Activated CD4-positive, alpha-beta T cell treated with anti-CD3 and anti-CD28 coated beads, Interleukin-2, amount 50 U/mL, for 4 hours (primary cell): ENCODE results near the gene MEGF11.

Source experiments
- DNase-seq, 2 experiments: peaks; one replicate each; pipeline ENCODE4 v3.0.0-alpha.2; 2020

Gene MEGF11

DNA sequence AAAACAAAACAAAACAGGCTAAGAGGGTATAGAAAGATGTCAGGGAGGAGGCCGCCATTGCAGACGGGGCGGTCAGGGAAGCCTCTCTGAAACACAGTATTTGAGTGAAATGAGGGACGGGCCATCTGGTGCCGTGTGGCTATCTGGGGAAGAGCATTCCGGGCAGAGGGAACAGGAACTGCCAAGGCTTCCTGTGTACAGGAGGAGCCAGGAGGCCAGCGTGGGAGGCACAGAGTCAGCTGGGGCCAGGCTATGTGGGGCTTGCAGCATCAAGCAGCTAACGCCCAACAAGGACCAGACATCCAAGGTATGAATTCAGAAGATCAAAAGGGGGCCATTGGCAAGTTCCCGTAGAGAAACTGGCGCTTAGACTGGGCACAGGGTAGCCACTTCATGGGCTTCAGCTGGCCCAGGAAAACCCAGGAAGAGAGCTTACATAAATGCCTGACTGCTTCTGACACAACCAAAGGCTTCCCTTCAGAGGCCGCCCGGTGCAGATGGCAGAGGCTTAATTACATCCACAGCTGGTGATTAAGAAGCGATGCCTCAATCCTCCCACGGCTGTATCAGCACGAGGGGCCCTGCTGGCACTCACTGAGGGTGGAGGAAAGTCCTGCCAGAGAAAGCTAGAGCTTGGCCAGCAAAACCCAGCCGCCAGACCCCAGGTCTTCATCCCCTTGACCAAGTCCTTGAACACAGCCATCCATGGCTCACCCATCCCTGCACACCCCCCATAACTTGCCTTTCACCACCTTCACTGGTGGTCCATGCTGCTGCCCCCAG lies 144.9 kb downstream of the MEGF11 start:
- DNase-seq: no peak

DNA sequence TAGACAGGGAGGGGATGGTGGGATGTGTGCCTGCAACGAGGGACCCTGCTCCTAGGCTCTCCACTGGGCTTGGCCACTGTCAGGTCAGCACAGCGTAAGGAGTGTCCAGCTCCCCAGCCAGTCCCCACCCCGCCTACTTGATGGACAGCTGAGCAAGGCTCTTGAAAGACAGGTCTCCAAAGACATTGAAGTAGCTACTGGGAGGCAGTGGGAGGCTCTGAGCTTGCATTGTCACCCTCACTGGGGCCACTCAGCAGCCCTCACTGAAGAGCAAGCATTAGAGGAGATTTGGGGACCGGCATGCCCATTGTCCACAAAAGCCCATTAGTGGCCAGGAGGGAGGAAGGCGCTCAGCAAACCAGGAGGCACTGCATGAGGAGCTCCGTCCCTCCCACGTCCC lies 146.5 kb downstream of the MEGF11 start:
- no peak for DNase-seq

DNA sequence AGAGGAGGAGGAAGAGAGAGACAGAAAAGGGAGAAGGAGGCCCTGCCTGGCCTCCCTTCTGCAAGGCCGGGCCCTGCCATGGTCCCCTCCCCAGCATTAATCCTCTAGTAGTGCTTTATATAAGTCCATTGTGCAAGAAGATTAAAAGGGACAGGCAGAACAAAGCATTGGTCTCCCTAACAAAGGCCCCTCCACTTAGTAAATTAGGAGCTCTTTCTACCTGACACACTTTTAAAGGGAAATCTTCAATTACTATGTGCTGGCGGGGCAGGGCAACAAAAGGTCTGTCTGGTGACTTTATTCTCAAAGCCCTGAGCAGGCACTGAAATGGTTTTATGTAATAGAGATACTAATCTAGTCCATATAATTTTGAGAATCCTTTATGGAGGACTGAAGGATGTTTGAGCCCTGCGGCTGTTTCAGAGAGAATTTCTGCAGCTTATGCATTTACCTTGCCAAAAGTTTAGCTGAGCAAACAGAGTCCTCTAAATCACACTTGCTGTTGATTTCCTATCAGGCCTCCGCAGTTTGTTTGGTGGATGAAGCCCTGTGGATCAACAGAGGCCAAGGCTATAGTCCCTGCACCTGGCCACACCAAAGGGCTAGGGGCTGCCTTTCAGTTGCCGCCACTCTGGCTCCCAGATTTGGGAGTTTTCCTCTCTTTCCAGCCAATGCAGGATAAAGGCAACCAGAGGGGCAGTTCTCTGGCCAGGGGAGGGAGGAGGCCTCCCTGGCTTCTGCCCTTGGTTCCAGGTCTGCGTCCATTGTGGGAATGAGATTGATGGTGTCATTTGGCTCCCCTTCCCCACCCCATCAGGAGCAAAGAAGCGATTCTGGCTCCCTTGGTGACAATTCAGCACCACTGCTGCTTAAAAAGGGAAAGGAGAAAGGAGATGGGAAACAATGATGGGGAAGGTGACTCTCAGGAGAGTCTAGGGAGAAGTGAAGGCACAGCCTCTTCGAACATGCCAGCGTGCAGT lies 148.0 kb downstream of the MEGF11 start:
- no peak for DNase-seq

DNA sequence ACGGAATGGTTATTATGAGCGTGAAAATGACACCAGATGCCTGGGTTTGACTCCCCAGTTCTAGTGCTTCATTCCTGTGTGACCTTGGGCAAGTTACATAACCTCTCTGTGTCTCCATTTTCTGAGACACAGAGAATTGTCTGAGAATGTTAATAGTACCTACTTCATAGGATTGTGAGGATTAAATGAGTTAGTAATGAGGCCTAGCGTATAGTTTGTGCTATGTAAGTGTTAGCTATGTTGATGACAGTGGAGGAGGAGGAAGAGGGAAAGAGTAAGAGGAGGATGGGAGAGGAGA lies 150.3 kb downstream of the MEGF11 start:
- DNase-seq: no peak

DNA sequence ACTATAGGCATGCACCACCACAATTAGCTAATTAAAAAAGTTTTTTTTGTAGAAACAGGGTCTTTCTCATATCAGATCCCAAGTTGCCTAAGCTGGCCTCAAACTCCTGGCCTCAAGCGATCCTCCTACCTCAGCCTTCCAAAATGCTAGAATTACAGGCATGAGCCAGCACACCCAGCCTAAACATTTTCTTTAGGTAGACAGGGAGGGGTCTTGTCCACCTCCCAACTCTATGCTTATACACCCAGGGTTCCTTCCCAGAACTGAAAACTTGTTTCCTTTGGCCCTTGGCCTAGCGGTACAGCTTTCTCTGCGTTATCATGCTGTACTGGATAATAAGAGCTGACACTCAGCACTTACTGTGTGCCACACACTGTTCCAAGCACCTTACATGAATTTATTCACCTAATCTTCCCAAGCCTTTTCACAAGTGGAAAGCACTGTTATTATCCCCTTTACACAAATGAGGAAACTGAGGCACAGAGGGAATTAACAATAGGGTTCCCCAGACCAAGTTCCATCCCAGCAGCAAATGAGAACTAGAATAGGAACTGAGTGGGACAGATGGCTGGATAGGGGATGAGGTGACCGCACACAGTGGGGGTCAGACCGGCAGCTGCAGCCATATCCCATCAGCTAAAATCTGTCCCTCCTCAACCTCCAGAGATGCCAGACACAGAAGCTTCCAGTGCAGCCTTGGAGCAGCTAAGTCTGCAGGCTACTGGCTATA lies 150.8 kb downstream of the MEGF11 start:
- no peak for DNase-seq

DNA sequence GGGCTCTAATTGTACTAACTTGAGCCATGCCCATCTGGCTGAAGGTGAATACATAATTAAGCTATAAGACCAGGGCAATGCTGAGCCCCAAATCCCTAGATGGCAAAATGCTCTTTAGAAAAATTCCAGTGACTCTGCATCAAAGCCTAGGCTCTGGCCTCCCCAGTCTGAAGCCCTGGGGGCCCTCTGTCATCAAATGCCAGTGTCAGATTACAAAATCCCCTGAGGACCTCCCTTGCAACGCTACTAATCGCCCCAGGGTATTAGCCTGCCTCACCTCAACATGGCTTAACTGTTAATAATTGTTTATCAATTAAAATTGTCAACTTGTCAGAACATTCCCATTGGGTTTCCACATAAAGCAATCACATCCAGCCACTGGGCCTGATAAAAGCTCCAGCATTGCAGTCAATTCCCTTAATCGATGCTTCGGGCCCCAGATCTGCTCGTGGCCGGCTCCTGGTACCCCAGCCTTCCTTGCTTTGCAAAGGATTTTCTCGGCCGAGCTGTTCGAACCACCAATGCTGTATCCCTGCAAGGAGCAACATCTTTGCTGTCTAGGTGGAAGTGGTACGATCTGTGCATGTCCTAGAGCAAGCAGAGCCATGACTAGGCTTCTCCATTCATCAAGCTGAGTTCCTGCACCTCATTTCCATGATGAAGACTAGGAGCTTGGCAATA lies 151.7 kb downstream of the MEGF11 start:
- DNase-seq: no peak

DNA sequence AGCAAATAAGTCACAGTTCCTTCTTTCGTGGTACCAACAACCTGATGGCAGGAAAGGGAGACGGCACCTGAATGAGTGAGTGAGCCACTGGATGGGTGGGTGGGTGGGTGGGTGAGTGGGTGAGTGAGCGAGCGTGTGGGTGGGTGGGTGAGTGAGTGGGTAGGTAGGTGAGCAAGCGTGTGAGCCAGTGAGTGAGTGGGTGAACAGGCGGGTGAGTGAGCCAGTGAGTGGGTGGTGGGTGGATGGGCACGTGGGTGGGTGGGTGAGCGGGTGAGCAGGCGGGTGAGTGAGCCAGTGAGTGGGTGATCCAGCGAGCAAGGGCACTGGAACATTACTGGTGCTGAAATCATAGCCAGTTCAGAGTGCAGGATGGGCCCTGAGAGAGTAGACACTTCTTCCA lies 152.8 kb downstream of the MEGF11 start:
- peak; percentile 8 to 22 for DNase-seq

DNA sequence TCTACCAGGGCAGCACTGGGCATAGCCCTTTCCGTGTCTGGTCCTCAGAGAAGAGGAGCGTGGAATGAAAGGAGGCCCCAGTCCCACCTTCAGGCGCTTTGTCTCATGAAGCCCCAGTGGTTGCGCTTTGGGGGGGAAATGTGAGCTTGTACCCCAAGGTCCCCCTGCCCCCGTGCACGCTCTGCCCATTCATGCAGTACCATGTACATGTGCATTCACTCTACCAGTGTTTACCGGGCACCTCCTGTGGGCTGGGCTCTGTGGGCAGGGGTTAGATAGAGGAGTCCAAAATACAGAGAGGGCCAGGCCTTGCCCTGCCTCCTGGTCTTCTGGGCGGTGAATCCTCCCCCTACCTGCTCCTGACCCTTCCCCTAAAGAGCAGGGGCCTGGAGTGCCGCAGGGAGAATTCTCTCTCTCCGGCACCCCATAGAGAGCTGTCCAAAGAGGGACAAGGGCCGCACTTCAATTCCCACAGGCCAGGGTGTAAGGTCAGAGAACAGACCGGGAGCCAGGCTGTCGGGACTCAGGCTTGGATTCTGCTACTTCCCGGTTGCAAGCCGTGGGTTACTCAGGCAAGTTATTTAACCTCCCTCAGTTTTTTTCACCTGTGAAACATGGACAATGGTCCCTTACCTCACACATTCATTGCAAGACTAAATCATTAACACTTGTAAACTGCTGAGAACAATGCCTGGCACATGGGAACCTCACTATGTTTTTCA lies 153.4 kb downstream of the MEGF11 start:
- no peak for DNase-seq

DNA sequence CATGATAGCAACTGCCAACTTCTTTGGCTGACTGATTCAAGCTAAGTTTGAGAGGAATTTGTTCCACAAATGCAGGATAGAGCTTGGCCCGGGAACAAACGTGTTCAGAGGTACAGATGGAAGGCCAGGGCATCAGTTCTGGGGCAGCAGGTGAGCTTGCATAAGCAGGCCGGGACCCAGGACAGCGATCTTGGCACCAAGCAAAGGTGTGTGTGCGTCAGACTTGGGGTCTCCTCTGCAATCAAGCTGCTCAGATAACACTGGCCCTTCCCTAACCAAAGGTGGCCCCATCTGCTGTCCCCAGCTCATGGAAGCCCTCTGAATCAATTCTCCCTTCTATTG lies 155.6 kb downstream of the MEGF11 start:
- no peak for DNase-seq

DNA sequence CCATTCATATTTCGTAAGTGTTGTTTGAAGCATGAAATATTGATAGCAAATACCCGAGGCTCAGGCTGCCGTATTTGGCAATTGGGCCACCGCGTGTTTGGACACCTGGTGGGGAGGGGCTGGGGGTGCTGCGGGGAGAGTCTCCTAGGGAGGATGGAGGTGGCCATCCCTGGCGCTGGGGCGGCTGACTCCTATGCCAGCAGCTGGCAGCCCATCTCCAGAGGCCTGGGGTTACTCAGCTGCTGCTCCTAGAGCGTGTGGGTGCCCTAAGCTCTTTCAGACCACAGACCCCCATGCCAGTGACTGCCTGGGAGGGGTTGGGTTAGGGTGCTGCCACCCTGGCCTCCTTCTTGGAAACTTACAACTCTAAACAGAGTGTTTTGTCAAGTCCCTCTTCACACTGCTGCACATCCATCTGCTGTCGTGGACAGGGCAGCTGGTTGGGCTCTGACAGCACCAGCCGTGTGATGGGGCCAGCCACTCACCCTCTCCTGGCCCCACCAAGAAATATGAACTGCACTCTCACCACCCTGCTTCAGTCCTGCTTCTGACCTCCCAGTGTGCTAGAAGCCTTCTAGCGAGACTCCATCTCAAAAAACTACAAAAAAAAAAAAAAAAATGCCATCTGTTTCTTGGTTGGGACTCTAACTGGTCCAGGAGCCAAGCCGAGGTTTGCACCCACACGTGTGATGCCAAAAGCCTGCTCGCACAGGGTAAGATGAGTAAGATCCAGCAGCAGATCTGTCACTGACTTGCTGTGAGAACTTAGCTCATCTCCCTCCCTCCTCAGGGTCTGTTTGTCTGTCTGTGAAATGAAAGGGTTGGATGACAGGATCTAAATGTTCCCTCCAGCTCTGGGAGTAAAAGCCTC lies 156.2 kb downstream of the MEGF11 start:
- no peak for DNase-seq

DNA sequence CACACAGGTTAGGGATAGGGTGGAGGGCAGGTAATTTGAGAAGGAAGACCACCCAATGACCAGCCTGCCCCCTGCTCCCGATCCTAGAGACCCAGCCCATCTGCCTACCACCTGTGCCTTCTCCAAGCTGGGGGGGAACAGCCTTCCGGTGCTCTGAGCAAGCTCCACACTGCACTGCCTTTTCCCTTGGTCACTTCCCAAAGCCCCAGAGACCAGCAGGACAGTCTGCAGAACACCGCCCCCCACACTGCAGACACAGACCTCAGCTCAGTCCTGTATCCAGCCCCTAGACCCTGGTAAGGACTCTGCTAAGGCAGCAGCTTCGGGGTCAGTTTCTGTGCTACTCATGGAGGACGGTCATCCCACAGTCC lies 156.9 kb downstream of the MEGF11 start:
- DNase-seq: no peak

DNA sequence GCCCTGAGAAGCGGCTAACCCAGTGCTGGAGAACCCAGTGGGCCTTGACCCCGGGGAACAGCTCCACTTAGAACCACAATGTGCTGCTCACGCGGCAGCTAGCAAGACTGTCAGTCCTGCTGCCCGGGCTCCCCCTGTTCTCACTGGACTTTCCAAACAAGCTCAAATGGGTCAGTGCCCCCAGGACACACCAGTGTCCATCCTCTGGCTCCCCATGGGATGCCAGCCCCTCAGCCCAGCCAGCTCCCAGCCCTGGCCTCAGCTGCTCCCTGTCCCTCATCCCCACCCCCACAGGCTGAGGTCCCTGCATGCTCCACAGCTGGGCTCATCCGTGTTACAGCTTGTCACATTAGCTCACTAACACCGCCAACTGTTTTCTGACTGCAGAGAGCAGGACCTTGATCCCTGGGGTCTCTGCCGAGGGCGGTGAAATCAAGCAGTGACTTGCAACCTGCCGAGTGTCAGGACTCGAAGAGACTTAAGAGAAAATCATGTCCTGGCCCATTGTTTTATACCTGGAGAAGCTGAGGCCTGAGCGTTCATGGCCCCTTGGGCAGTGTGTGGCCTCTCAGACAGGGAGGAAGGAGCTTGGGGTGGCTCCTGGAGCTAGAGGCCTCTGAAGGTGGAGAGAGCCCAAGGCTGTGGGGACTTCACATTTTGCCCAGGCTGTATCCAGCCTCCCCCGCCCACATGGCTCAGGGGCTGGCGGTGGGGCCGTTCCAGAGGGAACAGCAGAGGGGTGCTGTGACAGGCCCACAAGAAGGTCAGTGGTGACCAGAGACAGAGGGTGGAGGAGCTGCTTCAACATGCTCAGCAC lies 157.5 kb downstream of the MEGF11 start:
- no peak for DNase-seq

DNA sequence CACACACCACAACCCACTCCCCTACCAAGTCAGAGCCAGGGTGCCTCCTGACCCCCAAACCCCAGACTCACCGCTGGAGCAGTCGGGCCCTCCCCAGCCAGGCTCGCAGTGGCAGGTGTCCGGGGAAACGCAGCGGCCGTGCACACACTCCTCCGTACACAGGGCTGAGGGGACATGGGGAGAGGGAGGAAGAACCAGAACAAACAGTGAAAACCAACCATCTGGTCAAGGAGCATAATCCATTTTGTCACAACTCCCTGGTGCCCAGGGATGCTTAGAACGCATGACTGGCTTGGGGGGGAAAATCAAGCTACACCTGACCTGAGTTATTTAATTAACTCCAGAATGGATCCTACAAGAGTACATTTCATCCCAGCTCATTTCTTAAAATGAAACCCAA lies 159.2 kb downstream of the MEGF11 start:
- no peak for DNase-seq

DNA sequence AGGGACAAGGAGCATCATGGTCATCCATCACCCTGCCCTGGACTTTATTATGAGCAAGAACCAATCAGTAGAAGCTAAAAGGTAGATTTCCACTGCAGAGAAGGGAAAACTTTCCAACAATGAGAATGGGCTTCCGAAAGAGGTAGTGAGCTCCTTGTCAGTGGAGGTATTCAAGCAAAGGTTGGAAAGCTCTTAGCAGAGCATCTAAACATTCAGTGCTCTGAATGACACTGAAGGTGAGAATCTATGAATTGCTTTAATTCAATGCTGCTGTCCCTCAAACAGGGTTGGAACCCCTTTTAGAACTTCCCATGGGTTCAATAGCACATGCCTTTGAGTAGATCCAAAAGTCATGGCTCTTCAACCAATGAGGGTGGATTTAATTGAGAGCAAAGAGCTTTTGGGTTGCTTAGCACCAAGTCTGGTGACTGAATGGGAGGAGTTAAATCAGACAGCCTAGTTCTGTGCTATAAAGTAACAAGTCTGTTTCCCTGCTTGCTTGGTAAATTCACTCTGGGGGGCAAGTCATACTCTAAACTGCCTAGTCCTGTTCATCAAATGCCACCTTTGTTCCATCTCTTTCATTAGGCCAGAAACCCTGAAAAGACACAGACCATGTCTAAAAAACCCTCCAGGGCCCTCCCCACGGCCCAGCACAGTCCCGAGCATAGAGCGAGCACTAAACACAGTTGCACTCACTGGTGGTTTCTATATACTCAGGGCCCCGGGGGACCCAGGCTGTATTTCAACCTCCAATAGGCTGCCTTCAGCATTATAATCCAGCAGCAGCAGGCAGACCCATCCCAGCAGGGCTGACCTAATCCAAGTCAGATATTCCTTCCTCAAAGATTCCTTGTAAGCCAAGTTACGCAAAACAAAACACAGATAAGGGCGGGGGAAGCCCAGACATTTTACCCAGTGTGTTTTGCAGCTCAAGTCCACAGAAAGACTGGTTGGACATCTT lies 161.2 kb downstream of the MEGF11 start:
- no peak for DNase-seq

DNA sequence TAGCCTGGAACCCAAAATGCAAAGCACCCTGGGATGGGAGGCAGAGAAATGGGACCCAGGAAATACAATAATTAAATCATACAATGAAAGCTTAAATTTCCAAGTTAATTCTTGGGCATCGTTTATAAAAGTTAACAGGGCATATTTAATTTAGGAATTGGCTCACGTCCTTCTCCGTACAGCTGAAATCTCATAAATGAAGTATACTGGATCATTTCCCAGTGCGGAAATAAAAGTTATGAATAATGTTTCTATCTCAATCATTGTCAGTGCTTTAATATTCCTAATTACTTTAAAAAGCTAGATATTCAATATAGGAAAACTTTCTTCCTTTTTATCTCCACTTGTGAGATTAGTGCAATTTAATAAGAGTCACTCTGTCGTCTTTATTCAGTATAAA lies 164.0 kb downstream of the MEGF11 start:
- no peak for DNase-seq

DNA sequence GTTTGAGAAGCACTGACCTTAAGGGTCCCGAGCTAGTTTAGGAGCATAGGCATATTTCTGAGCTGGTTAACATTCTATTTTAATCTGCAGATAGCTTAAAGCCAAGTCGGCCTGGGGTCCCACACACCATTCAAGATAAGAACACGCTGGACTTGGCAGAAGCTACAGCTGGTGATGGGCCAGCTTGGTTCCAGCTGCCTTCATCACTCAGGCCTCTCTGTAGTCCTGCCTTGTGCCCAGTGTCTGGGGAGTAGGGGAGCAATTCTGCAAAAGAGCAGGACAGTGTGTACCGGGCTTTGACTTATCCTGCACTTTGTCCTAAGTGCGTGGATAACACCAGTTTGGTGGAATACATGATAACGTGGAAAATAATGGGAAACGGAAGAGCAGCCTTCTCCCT lies 164.5 kb downstream of the MEGF11 start:
- no peak for DNase-seq

DNA sequence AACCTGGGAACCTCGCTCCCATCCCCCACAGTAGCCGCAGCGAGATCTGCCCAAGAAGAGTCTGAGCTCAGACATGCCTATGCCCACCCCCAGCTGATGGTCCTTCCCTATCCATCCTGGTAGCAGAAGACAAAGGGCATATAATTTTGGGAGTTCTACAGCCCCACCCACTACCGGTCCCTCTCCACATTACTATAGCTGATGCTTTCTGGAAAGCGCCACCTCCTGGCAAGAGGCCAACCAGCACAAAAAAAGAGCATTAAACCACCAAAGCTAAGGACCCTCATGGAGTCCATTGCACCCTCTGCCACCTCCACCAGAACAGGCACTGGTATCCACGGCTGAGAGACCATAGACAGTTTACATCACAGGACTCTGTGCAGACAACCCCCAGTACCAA lies 168.4 kb downstream of the MEGF11 start:
- DNase-seq: no peak

DNA sequence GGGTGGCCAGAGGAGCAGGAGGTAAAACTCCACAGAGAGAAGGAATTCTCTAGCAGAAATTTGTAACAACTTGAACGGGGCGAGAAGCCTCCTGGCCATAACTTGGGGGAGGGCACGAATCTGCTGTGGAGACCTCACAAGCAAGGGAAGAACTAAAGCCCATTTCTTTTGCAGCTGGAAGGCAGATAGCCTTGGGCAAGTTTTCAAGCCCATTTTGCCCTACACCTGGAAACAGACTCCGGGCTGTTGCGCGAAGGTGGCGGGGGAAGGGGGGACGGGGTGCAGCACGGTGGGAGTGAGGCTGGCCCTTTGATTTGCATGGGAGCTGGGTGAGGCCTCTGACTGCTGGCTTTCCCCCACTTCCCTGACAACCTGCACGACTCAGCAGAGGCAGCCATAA lies 168.8 kb downstream of the MEGF11 start:
- DNase-seq: no peak

DNA sequence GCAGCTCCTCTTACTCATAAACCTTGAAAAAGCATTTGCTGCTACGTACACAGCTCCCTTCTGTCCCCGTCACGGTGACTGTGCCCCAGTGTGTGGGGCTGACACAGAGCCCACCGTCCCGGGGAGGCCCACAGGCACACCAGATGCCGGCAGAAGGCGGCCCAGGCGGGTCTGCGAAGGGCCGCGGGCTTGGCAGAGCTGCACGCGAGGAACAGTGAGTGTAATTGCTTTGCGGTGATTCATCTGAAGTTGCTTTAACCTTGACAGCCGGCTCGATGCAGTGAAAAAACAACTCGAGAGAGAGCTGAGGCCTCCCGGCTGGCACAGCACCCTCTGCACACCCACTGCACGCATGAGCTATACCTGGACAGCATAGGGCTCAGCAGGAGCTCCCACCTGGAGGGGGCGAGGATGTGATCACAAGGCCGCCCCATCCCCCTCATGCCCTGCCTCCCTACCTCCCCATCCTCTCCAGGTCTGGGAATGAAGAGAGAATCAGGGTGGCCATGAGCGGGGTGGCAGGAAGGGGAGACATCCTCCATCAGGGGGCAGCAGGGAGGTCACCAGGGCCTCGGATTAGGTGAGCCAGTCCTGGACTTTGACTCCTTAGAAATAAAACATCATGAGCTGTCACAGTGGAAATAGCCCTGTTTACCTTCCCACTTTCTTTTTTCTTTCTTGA lies 172.7 kb downstream of the MEGF11 start:
- DNase-seq: no peak
